A549 (cell line): ENCODE results near the gene KRT79.

ENCODE experiments used
- CHD2 ChIP-seq: fragments of 150-350 bp; IDR thresholded peaks from 2 replicates; pipeline ENCODE4 v1.6.1; 2014; ENCODE audit warnings: low read length; ENCODE audit not compliant: partially characterized antibody
- EP300 ChIP-seq, 2 experiments: fragments of >200 bp; sonication (Bioruptor Twin); formaldehyde crosslinking; IDR thresholded peaks; 2 replicates in 1 of 2; 3 replicates in 1 of 2; pipeline ENCODE4 v1.6.1; 2016 to 2017
- PHF8 ChIP-seq: fragments of 200-600 bp; sonication (generic); IDR thresholded peaks from 2 replicates; pipeline ENCODE4 v1.6.1; 2016; ENCODE audit warnings: low read depth, mild to moderate bottlenecking, antibody characterized with exemption, moderate library complexity, borderline replicate concordance
- POLR2A ChIP-seq: IDR thresholded peaks from 2 replicates; pipeline ENCODE4 v1.6.1; 2012; ENCODE audit warnings: mild to moderate bottlenecking, low read length
- RFX5 ChIP-seq: fragments of 450-650 bp; IDR thresholded peaks from 2 replicates; pipeline ENCODE4 v1.7.1; 2014; ENCODE audit warnings: antibody characterized with exemption, mild to moderate bottlenecking, moderate library complexity
- TF ChIP-seq, protein P1 (sequence below): IDR thresholded peaks from 2 replicates; pipeline ENCODE4 v1.6.1; 2012
- TF ChIP-seq, protein P2 (sequence below): fragments of >200 bp; sonication (Bioruptor Twin); formaldehyde crosslinking; IDR thresholded peaks from 3 replicates; pipeline ENCODE4 v1.5.1; 2016
- TF ChIP-seq, protein P3 (sequence below): fragments of 200-600 bp; sonication (generic); IDR thresholded peaks from 2 replicates; pipeline ENCODE4 v1.6.1; 2016; ENCODE audit warnings: antibody characterized with exemption, mild to moderate bottlenecking, moderate library complexity

DNA sequence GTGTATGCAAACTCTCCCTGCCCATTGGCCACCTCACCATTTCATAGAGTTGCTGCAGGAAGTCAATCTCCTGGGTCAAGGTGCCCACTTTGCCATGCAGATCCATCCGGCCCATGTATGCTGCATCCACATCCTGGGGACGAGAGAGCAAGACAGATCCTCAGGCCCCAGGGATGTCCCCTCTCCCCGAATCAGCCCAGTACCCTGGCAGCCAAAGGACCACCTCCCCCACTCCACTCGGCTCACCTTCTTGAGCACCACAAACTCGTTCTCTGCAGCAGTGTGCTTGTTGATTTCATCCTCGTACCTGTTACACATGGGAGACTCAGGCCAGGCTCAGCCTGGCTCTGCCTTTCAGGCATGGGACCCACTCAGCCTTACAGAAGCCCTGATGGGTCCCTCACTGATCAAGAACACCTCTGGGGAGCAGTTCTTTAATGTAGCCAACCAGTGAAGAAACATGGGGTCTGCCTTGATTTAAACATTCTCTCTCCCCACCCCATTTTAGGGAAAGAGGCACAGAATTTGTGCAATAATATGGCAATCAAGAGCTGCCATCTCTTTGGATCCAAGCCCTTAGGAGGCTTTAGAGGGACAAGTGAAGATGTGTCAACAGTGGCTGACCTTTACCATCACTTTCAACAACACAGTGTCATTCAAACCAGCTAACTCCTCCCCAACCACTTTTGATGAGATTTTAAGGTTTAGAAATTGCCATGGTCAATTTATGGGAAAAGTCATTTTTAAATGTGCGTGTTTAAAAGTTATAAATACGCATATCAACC, 3.9 kb downstream of the KRT79 start:
- TF ChIP-seq, protein P1, sequence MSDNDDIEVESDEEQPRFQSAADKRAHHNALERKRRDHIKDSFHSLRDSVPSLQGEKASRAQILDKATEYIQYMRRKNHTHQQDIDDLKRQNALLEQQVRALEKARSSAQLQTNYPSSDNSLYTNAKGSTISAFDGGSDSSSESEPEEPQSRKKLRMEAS, result no peak
- TF ChIP-seq POLR2A, result no peak
- TF ChIP-seq, protein P2, sequence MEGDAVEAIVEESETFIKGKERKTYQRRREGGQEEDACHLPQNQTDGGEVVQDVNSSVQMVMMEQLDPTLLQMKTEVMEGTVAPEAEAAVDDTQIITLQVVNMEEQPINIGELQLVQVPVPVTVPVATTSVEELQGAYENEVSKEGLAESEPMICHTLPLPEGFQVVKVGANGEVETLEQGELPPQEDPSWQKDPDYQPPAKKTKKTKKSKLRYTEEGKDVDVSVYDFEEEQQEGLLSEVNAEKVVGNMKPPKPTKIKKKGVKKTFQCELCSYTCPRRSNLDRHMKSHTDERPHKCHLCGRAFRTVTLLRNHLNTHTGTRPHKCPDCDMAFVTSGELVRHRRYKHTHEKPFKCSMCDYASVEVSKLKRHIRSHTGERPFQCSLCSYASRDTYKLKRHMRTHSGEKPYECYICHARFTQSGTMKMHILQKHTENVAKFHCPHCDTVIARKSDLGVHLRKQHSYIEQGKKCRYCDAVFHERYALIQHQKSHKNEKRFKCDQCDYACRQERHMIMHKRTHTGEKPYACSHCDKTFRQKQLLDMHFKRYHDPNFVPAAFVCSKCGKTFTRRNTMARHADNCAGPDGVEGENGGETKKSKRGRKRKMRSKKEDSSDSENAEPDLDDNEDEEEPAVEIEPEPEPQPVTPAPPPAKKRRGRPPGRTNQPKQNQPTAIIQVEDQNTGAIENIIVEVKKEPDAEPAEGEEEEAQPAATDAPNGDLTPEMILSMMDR, result no peak
- TF ChIP-seq RFX5, result no peak
- no peak for TF ChIP-seq CHD2
- TF ChIP-seq EP300 (IDR thresholded peaks at IDR 0.05), result no peak
- no peak for TF ChIP-seq PHF8
- TF ChIP-seq, protein P3, sequence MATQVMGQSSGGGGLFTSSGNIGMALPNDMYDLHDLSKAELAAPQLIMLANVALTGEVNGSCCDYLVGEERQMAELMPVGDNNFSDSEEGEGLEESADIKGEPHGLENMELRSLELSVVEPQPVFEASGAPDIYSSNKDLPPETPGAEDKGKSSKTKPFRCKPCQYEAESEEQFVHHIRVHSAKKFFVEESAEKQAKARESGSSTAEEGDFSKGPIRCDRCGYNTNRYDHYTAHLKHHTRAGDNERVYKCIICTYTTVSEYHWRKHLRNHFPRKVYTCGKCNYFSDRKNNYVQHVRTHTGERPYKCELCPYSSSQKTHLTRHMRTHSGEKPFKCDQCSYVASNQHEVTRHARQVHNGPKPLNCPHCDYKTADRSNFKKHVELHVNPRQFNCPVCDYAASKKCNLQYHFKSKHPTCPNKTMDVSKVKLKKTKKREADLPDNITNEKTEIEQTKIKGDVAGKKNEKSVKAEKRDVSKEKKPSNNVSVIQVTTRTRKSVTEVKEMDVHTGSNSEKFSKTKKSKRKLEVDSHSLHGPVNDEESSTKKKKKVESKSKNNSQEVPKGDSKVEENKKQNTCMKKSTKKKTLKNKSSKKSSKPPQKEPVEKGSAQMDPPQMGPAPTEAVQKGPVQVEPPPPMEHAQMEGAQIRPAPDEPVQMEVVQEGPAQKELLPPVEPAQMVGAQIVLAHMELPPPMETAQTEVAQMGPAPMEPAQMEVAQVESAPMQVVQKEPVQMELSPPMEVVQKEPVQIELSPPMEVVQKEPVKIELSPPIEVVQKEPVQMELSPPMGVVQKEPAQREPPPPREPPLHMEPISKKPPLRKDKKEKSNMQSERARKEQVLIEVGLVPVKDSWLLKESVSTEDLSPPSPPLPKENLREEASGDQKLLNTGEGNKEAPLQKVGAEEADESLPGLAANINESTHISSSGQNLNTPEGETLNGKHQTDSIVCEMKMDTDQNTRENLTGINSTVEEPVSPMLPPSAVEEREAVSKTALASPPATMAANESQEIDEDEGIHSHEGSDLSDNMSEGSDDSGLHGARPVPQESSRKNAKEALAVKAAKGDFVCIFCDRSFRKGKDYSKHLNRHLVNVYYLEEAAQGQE, result no peak
